HUES64 (cell line): ENCODE measurements around the gene RNF220.

Experiments
- H3K27ac ChIP-seq: 2 replicates; pipeline ENCODE4 v1.7.0; 2013; ENCODE audit warnings: low read depth, low read length, inconsistent platforms
- H3K27me3 ChIP-seq: 2 replicates; pipeline ENCODE4 v1.6.1; 2013; ENCODE audit warnings: mild to moderate bottlenecking, low read length; ENCODE audit not compliant: insufficient read depth
- H3K36me3 ChIP-seq: 2 replicates; pipeline ENCODE4 v1.6.1; 2013; ENCODE audit warnings: mild to moderate bottlenecking, low read length; ENCODE audit not compliant: insufficient read depth
- H3K4me1 ChIP-seq: 2 replicates; pipeline ENCODE4 v1.6.1; 2013; ENCODE audit warnings: mild to moderate bottlenecking, low read length, moderate library complexity; ENCODE audit not compliant: insufficient read depth
- H3K4me3 ChIP-seq: 2 replicates; pipeline ENCODE4 v1.5.1; 2013; ENCODE audit warnings: mild to moderate bottlenecking, low read length, moderate library complexity
- H3K9ac ChIP-seq: 2 replicates; pipeline ENCODE4 v1.6.1; 2013; ENCODE audit warnings: mild to moderate bottlenecking, low read depth, low read length
- H3K9me3 ChIP-seq: 2 replicates; pipeline ENCODE4 v1.6.1; 2013; ENCODE audit warnings: low read depth, low read length; ENCODE audit not compliant: insufficient read depth
- WGBS: fragments of 150-250, 120-280 bp; methylation state at CpG from one replicate; pipeline ENCODE4 v1.1.7; 2013; ENCODE audit warnings: missing lambda C conversion rate; 5-methylcytosine and 5-hydroxymethylcytosine counted together

Gene RNF220

DNA sequence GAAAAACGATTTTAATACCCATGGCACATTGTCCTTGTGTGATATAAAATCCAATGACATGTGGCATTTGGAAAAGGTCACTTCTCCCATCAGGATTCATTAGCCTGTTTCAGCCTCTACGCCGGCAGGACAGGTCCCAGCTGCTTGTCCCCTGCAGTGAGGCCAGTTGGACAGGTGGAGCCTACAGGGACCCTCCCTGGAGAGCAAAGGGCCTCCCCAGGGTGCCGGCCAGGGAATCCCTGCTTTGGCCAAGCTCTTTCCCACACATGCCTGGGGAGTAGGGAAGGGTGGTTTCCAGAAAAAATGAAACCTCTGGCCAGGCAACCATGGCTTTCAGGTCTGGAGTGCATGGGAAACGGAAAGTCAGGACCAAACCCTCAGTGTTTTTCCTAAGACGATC lies 176.2 kb downstream of the RNF220 start:
- H3K36me3 ChIP-seq: no peaks in the 10 kb centered on the region
- H3K27me3 ChIP-seq: peaks cover 3% of the 10 kb centered on the region; the same call in 1 of the 2 replicates
- WGBS: 88% methylated on average over 6 of the region's 6 CpGs

DNA sequence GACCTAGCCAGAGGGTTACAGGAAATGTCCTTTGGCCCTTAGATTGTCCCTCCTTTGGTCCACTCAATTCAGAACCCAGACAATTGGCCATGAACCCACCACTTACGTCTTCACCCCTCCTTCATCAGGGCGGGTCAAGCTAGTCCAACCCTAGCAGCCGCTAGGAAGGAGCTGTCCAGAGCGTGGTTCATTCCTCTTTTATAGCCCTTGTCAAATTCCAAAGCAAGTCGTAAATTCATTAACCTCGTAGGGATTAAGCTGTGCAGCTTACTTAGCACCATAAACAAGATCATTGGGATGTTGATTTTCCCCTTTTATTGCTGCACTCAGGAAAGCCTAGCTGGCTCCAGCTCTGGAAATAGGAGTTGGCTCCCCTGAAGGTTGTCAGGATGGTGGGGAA lies 179.1 kb downstream of the RNF220 start:
- Histone ChIP-seq H3K4me1 (no peaks in the 10 kb centered on the region), H3K27me3 (peaks cover 10% of the 10 kb centered on the region; the same call in 1 of the 2 replicates), H3K9ac (no peak overlapping the region), H3K36me3 (no peaks in the 10 kb centered on the region), H3K9me3 (no peaks in the 10 kb centered on the region), H3K27ac (no peak overlapping the region), H3K4me3 (no peak overlapping the region)
- 56% methylated on average over 6 of the region's 6 CpGs for WGBS

More for the DNA sequence above, 176.2 kb downstream of the RNF220 start:
- no peak overlapping the region for H3K9ac ChIP-seq
- H3K9me3 ChIP-seq: no peaks in the 10 kb centered on the region
- H3K4me3 ChIP-seq: no peak overlapping the region
- H3K27ac ChIP-seq: no peak overlapping the region
- H3K4me1 ChIP-seq: peaks cover 12% of the 10 kb centered on the region

DNA sequence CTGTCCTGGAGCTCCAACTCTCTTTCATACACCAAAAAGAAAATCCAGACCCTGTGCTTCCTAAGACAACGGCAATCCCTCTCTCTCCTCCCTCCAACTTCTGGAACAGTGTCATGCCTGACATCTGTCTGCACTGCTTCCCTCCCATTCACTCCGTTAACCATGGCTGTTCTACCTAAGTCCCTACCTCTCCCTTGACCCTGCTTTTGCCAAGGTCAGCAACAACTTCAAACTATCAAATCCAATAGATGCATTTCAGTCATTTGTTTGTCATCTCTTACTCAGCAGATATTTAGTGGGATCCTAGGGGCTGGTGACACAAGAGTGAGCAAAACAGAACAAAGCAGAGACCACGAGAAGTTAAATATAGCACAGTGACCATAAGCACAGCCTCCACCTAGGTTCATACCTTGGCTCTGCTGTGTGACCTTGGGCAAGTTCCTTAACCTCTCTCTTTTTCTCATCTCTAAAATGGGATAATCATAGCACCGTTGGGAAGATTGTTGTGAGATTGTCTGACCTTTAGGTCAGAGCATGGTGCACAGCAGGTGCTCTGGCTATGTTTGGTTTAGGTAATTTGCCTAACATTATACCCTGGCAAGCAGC lies 180.4 kb downstream of the RNF220 start:
- Histone ChIP-seq H3K9ac (no peak overlapping the region), H3K27me3 (peaks cover 10% of the 10 kb centered on the region; the same call in 1 of the 2 replicates), H3K27ac (no peak overlapping the region), H3K9me3 (no peaks in the 10 kb centered on the region), H3K4me3 (no peak overlapping the region), H3K36me3 (no peaks in the 10 kb centered on the region), H3K4me1 (no peaks in the 10 kb centered on the region)
- 75% methylated on average over 4 of the region's 4 CpGs for WGBS

DNA sequence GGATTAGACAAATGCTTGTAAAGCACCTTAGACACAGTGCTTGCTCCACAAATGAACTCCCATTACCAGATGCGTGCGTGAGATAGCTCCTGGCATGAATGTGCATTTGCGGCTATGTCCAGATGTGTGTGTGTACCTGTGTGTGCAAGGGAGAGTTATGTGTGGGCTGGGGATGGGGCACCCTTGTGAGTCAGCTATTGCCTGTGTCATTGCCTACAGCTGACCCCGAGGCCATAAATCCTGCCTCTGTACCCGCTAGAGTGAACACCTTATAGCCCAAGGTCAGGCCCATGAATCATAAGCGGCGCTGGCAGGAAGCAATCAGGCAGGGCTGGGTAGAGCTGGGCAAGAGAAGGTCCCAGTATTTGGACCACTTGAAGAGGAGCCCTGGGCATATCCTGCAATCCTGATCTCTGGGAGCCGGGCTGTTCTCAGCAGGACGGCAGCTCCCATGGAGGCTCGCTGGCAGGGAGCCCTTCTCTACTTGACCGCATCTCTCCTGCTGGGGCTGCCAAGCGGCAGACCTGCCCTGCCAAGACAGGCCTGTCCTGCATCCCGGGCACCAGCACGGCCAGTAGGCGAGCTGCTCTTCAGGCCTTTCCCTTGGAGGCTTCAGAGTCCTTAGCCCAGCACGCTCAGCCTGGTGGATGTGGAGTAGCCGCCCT lies 182.9 kb downstream of the RNF220 start:
- 92% methylated on average over 17 of the region's 17 CpGs for WGBS
- H3K4me3 ChIP-seq: no peak overlapping the region
- H3K36me3 ChIP-seq: no peaks in the 10 kb centered on the region
- H3K4me1 ChIP-seq: peaks cover 12% of the 10 kb centered on the region
- no peak overlapping the region for H3K9ac ChIP-seq
- H3K27me3 ChIP-seq: peaks cover 10% of the 10 kb centered on the region; the same call in 1 of the 2 replicates
- no peak overlapping the region for H3K27ac ChIP-seq
- no peaks in the 10 kb centered on the region for H3K9me3 ChIP-seq

DNA sequence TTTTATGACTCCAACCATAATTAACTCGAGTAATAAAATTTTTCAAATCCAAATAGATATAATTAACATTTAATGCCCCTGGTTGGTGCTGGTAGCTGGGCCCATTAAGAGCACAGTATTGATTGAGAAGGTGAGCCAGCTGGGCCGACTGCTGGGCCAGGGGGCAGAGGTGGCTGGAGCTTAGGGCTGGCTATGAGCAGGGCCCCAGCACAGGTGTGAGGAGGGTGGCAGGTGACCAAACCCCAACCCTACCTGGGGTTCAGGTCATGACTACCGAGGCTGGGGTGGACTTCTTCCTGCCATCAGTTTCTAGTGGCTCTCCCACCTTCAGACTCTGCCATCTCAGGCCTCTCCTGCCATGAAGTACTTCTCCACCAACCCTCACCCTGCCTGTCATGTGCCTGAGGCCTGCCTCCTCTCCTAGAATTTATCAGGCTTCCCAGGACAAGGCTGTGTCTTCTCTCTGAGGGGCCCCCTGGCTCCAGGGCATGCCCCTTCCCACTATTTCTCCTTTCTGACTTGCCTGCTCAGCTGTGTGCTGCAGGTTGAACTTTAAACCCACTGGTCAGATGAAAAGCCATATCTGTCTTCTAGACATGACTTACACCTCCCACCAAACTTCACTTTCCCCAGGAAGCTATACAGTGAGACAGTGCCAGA lies 183.6 kb downstream of the RNF220 start:
- Histone ChIP-seq H3K27ac (no peak overlapping the region), H3K9ac (no peak overlapping the region), H3K4me1 (peaks cover 13% of the 10 kb centered on the region), H3K9me3 (no peaks in the 10 kb centered on the region), H3K4me3 (no peak overlapping the region), H3K27me3 (peaks cover 10% of the 10 kb centered on the region; the same call in 1 of the 2 replicates), H3K36me3 (no peaks in the 10 kb centered on the region)
- 93% methylated on average over 2 of the region's 3 CpGs for WGBS

DNA sequence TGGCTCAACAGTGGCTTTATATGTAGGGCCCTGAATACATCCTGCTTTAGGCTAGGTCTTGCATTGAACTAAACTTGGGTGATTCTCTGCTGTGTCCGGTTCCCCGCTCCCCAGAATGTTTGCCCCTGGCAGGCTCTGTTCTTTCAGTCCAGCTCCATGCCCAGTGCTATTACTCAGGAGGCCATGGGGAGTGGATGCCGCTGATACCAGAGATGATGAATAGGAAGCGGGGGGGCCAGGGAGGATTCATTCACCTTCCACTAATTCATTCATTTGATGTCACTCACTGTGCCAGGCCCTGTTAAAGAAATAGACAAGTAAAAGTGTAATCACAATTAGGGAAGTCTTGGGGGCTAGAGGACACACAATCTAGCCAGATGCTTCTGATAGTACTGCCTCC lies 185.4 kb downstream of the RNF220 start:
- WGBS: 94% methylated on average over 3 of the region's 4 CpGs
- no peak overlapping the region for H3K27ac ChIP-seq
- H3K27me3 ChIP-seq: peaks cover 14% of the 10 kb centered on the region; the same call in 1 of the 2 replicates

DNA sequence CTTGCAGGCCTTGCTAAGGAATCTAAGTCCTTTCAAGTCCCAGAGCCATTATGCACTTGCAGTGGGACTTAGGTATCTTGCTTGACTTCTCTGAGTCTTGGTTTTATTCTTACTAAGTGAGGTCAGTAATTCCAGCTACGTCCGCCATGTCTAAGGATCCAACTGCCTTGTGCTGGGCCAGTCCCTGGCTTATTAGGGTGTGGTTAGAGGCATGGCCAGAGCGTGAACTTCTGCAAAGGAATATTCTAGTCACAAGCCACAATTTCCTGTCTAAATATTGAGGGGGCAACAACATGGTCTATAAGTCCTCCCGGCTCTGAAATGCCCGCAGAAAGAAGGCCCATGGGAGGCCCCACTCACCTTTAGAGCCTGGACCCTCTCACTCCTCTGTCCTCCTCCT lies 186.3 kb downstream of the RNF220 start:
- Histone ChIP-seq H3K27me3 (peaks cover 14% of the 10 kb centered on the region; the same call in 1 of the 2 replicates), H3K9ac (no peak overlapping the region), H3K4me3 (no peak overlapping the region), H3K27ac (no peak overlapping the region), H3K9me3 (no peaks in the 10 kb centered on the region), H3K36me3 (no peaks in the 10 kb centered on the region), H3K4me1 (peaks cover 23% of the 10 kb centered on the region)
- WGBS: 93% methylated on average over 5 of the region's 5 CpGs

More for the DNA sequence above, 185.4 kb downstream of the RNF220 start:
- peaks cover 23% of the 10 kb centered on the region for H3K4me1 ChIP-seq
- no peak overlapping the region for H3K9ac ChIP-seq
- H3K4me3 ChIP-seq: no peak overlapping the region
- no peaks in the 10 kb centered on the region for H3K9me3 ChIP-seq
- no peaks in the 10 kb centered on the region for H3K36me3 ChIP-seq

DNA sequence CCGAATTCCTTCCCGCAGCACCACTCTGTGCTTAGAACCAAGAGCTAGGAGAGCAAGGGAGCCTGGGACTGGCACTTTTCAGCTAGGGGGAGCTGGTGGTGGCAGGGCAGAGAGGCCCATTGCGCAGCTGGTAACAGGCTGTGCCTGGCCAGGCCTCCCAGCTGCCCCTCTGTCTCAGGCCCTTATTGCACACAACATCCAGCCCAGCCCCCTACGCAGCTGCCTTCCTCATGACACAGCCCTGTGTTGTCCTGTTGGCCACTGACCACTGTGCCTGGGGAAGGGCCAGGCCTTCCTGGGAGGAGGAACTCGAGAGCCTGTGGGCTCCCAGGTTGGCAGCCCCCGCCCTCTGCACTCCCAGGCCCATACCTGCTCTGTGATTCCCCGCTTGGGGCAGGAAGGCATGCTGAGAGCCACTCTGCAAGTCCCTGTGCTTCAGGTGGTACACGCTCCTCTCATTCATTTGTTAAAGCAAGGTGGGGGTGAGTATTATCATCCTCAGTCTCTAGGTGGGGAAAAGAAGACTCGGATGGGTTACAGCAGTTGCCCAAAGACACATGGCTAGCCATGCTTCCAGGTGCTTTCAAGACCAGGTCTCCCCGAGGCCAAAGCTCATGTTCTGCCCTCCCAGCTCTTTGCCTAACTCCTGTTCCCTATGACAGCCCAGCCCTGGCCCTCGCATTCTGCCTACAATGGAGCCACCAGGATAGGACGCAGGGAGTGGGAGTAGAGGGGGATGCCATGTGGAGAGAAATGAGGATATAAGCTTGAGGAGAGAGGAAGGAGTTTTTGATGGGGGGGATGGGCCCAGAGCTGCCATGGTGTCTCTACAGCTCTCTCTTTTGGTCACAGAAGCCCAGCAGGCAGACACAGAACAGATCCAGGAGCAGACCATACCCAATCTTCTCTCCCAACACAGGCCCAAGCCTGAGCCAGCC lies 187.4 kb downstream of the RNF220 start:
- H3K27me3 ChIP-seq: peaks cover 13% of the 10 kb centered on the region; the same call in 1 of the 2 replicates
- no peak overlapping the region for H3K4me3 ChIP-seq
- H3K4me1 ChIP-seq: peaks cover 23% of the 10 kb centered on the region
- 0 out of 2 replicates have a peak overlapping the region, but pooled peaks have one; percentile 14 for H3K9ac ChIP-seq
- no peaks in the 10 kb centered on the region for H3K36me3 ChIP-seq
- H3K27ac ChIP-seq: no peak overlapping the region
- 62% methylated on average over 12 of the region's 12 CpGs for WGBS
- H3K9me3 ChIP-seq: no peaks in the 10 kb centered on the region

DNA sequence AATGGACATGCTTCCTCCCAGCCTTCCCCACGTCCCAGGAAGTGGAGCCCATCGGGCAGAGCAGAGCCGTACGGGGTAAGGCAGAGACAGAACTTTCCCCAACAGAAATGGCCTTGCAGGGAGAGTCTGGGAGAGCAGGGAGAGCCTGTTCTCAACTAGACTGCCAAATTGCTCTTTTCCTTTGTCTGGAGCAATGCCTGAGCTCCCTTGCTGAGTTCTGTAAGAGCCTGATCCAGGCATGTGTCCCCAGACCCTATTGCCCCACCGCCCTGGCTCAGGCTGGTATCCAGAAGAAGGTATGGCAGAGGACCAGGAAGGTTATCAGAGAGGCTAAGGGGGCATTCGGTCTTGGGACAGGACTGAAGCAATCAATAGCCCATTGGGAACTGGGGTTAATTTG lies 189.3 kb downstream of the RNF220 start:
- H3K4me3 ChIP-seq: no peak overlapping the region
- H3K4me1 ChIP-seq: peaks cover 23% of the 10 kb centered on the region
- H3K9me3 ChIP-seq: no peaks in the 10 kb centered on the region
- no peaks in the 10 kb centered on the region for H3K36me3 ChIP-seq
- 75% methylated on average over 6 of the region's 6 CpGs for WGBS
- H3K9ac ChIP-seq: no peak overlapping the region
- H3K27ac ChIP-seq: no peak overlapping the region
- H3K27me3 ChIP-seq: peaks cover 12% of the 10 kb centered on the region; the same call in 1 of the 2 replicates

DNA sequence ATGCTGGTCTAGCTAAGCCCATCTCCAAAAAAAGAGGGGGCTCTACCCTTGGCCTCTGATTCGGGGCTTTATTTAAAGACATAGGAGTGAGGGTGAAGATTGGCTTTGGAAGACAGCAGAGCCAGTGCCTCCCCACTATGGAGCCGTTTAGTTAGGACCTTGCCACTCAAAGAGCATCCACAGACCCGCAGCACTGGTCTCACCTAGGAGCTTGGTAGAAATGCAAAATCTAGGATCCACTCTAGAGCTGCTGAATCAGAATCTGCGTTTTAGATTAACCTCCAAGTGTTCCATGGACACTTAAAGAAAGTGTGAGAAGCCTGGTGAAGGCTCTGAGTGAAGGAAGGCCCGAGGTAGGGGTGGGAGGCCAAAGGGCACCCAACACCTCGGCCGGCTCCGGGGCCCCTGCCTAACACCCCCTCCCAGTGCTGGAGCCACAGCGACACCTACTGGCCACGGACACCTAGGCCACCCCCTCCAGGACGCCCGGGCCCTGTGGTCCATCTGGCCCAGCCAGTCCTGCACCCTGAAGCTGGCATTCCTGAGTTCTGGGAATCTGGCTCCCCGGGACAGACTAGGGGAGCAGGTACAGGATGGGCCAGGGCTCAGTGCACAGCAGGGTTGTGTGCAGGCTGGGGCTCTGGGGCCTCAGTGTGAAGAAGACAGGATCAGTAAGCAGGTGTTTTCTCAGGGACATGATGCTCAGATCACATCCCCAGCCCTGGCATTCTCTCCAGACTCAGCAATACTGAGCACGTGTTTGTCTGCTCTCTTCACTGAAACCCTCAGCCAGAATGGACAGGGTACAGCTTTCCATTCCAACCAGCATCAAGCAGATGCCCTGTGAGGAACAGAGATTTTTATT lies 190.0 kb downstream of the RNF220 start:
- Histone ChIP-seq H3K9me3 (no peaks in the 10 kb centered on the region), H3K27ac (no peak overlapping the region), H3K4me3 (no peak overlapping the region), H3K27me3 (peaks cover 12% of the 10 kb centered on the region; the same call in 1 of the 2 replicates), H3K4me1 (peaks cover 23% of the 10 kb centered on the region), H3K9ac (no peak overlapping the region), H3K36me3 (no peaks in the 10 kb centered on the region)
- WGBS: 20% methylated on average over 14 of the region's 14 CpGs
